DMS 273 treated with DMSO at 0.1 percent for 48 hours (cell line): Measurements from ENCODE around the gene HADHB.
"Not testable (repeated sequence)": the region's sequence is repeated elsewhere in the genome, so short reads cannot be mapped to it uniquely, and the experiment has no call there.

ENCODE experiments used
- DNase-seq: peaks from one replicate; lab custom pipeline; 2025; lab: John Stamatoyannopoulos, UW

Gene HADHB

GRCh38 chr2:26298286-26298637, 53.5 kb downstream of the HADHB start:
- no peak for DNase-seq

- DNase-seq: no peak
Observed at GRCh38 chr2:26298638-26299393, 54.1 kb downstream of the HADHB start.

GRCh38 chr2:26299471-26300101, 54.8 kb downstream of the HADHB start:
- no peak for DNase-seq

- no peak for DNase-seq
Observed at GRCh38 chr2:26300234-26300925, 55.6 kb downstream of the HADHB start.

GRCh38 chr2:26302846-26303245, 58.1 kb downstream of the HADHB start:
- no peak for DNase-seq

- not testable (repeated sequence) for DNase-seq
Observed at GRCh38 chr2:26305094-26305493, 60.4 kb downstream of the HADHB start.

- no peak for DNase-seq
Observed at GRCh38 chr2:26305540-26305939, 60.8 kb downstream of the HADHB start.

GRCh38 chr2:26309921-26310320, 65.2 kb downstream of the HADHB start:
- no peak for DNase-seq

GRCh38 chr2:26312471-26312870, 67.7 kb downstream of the HADHB start:
- DNase-seq: no peak

- DNase-seq: no peak
Observed at GRCh38 chr2:26313446-26313845, 68.7 kb downstream of the HADHB start.

GRCh38 chr2:26314243-26314642, 69.5 kb downstream of the HADHB start:
- no peak for DNase-seq

GRCh38 chr2:26316041-26316440, 71.3 kb downstream of the HADHB start:
- DNase-seq: no peak

- no peak for DNase-seq
Observed at GRCh38 chr2:26316845-26317244, 72.1 kb downstream of the HADHB start.

GRCh38 chr2:26317377-26318105, 72.8 kb downstream of the HADHB start:
- DNase-seq: no peak

- DNase-seq: no peak
Observed at GRCh38 chr2:26318950-26319349, 74.2 kb downstream of the HADHB start.

- not testable (repeated sequence) for DNase-seq
Observed at GRCh38 chr2:26324479-26324878, 79.7 kb downstream of the HADHB start.

- no peak for DNase-seq
Observed at GRCh38 chr2:26324903-26325302, 80.2 kb downstream of the HADHB start.

- DNase-seq: no peak
Observed at GRCh38 chr2:26325851-26326250, 81.1 kb downstream of the HADHB start.

- DNase-seq: no peak
Observed at GRCh38 chr2:26326514-26326913, 81.8 kb downstream of the HADHB start.

GRCh38 chr2:26327291-26328272, 82.8 kb downstream of the HADHB start:
- no peak for DNase-seq

- DNase-seq: not testable (repeated sequence)
Observed at GRCh38 chr2:26329083-26329482, 84.3 kb downstream of the HADHB start.
